Astrocyte (in vitro differentiated cells and primary cell): ENCODE results near the gene RAD51B. TPM values are rescaled to one million over a fixed set of nuclear protein-coding genes. Genes with fewer than 3 reads are reported as not detected.

ENCODE experiments used
- DNase-seq: peaks from one replicate; pipeline ENCODE4 v3.0.0-alpha.2; 2010; ENCODE audit warnings: low read depth
- FAIRE-seq: peaks from 2 replicates; lab custom pipeline; 2011; peaks lifted over from hg19 to GRCh38; lab: Jason Lieb, UNC
- H2AFZ ChIP-seq: 2 replicates; pipeline ENCODE4 v1.6.0; 2012; ENCODE audit warnings: low read depth, low read length, inconsistent platforms
- H3K27ac ChIP-seq: 2 replicates; pipeline ENCODE4 v1.5.1; 2011; ENCODE audit warnings: low read depth, low read length, inconsistent platforms
- H3K27me3 ChIP-seq: 2 replicates; pipeline ENCODE4 v1.6.0; 2011; ENCODE audit warnings: low read length, inconsistent platforms; ENCODE audit not compliant: insufficient read depth
- H3K36me3 ChIP-seq: 2 replicates; pipeline ENCODE4 v1.5.1; 2011; ENCODE audit warnings: low read length, inconsistent platforms; ENCODE audit not compliant: insufficient read depth
- H3K4me1 ChIP-seq: 2 replicates; pipeline ENCODE4 v1.5.1; 2011; ENCODE audit warnings: low read length, inconsistent platforms; ENCODE audit not compliant: insufficient read depth
- H3K4me2 ChIP-seq: 2 replicates; pipeline ENCODE4 v1.6.0; 2012; ENCODE audit warnings: low read length, inconsistent platforms
- H3K4me3 ChIP-seq: 2 replicates; pipeline ENCODE4 v1.5.1; 2011; ENCODE audit warnings: low read depth, mild to moderate bottlenecking, low read length, inconsistent platforms; ENCODE audit not compliant: insufficient read depth
- H3K79me2 ChIP-seq: 2 replicates; pipeline ENCODE4 v1.6.0; 2012; ENCODE audit warnings: mild to moderate bottlenecking, low read length, inconsistent platforms; ENCODE audit not compliant: insufficient read depth
- H3K9ac ChIP-seq: 2 replicates; pipeline ENCODE4 v1.6.0; 2012; ENCODE audit warnings: mild to moderate bottlenecking, low read length, inconsistent platforms
- H3K9me3 ChIP-seq: 2 replicates; pipeline ENCODE4 v1.5.1; 2012; ENCODE audit warnings: low read depth, mild to moderate bottlenecking, low read length, inconsistent platforms; ENCODE audit not compliant: insufficient read depth
- H4K20me1 ChIP-seq: 2 replicates; pipeline ENCODE4 v1.6.0; 2012; ENCODE audit warnings: low read length, inconsistent platforms; ENCODE audit not compliant: insufficient read depth
- H3K27ac Mint-ChIP-seq: one replicate; pipeline ENCODE4 v1.8.0; 2021; ENCODE audit warnings: mild to moderate bottlenecking, mixed read lengths; ENCODE audit not compliant: unreplicated experiment
- H3K27me3 Mint-ChIP-seq: one replicate; pipeline ENCODE4 v1.8.0; 2021; ENCODE audit warnings: low read depth, mixed read lengths; ENCODE audit not compliant: unreplicated experiment
- H3K36me3 Mint-ChIP-seq: one replicate; pipeline ENCODE4 v1.8.0; 2021; ENCODE audit warnings: low read depth, mixed read lengths; ENCODE audit not compliant: unreplicated experiment
- H3K4me1 Mint-ChIP-seq: one replicate; pipeline ENCODE4 v1.8.0; 2021; ENCODE audit warnings: low read depth, mixed read lengths; ENCODE audit not compliant: unreplicated experiment
- H3K4me3 Mint-ChIP-seq: one replicate; pipeline ENCODE4 v1.8.0; 2021; ENCODE audit warnings: mild to moderate bottlenecking, moderate library complexity, mixed read lengths; ENCODE audit not compliant: unreplicated experiment
- H3K9me3 Mint-ChIP-seq: one replicate; pipeline ENCODE4 v1.8.0; 2021; ENCODE audit warnings: mild to moderate bottlenecking, mixed read lengths; ENCODE audit not compliant: unreplicated experiment
- CTCF ChIP-seq: IDR thresholded peaks from 2 replicates; pipeline ENCODE4 v1.5.1; 2011; ENCODE audit warnings: low read depth, mild to moderate bottlenecking, inconsistent platforms, low read length, moderate library complexity; ENCODE audit not compliant: insufficient read depth
- EZH2 ChIP-seq: IDR thresholded peaks from 2 replicates; pipeline ENCODE4 v1.6.1; 2012; ENCODE audit warnings: mild to moderate bottlenecking, low read length, inconsistent platforms; ENCODE audit not compliant: insufficient read depth
- total RNA-seq: library from RNA; stranded (reverse); gene quantifications from 2 replicates; pipeline ENCODE4 v1.2.1, GENCODE V29; 2021

Gene RAD51B
- total RNA-seq, 1 donor from 2014 or later = 10.8 TPM

GRCh38 chr14:68598089-68598488, 778.5 kb downstream of the RAD51B start:
- no peak for DNase-seq
- peak overlapping the region; percentile 76 for H3K4me2 ChIP-seq
- peak overlapping the region; percentile 89 for H3K27ac Mint-ChIP-seq
- no peak for FAIRE-seq
- no peaks in the 10 kb centered on the region for H3K27me3 ChIP-seq
- peaks cover 26% of the 10 kb centered on the region for H3K4me1 Mint-ChIP-seq
- no peaks in the 10 kb centered on the region for H4K20me1 ChIP-seq
- peaks cover 26% of the 10 kb centered on the region for H3K4me1 ChIP-seq
- H3K9me3 ChIP-seq = no peaks in the 10 kb centered on the region
- H3K36me3 ChIP-seq = no peaks in the 10 kb centered on the region
- peak overlapping the region; percentile 41 for H3K9ac ChIP-seq
- peak overlapping the region; percentile 86 for H3K27ac ChIP-seq
- H3K9me3 Mint-ChIP-seq = no peaks in the 10 kb centered on the region
- TF ChIP-seq EZH2 (no peak), CTCF (no peak)
- H3K4me3 ChIP-seq = no peak overlapping the region
- H3K4me3 Mint-ChIP-seq = no peak overlapping the region
- no peaks in the 10 kb centered on the region for H3K36me3 Mint-ChIP-seq
- H2AFZ ChIP-seq = peak overlapping the region; percentile 38
- no peaks in the 10 kb centered on the region for H3K79me2 ChIP-seq
- H3K27me3 Mint-ChIP-seq = no peaks in the 10 kb centered on the region

GRCh38 chr14:68598621-68599447, 779.3 kb downstream of the RAD51B start:
- H3K9me3 Mint-ChIP-seq = no peaks in the 10 kb centered on the region
- DNase-seq (peak; percentile 95), FAIRE-seq (peak; percentile 17)
- peak overlapping the region; percentile 89 for H3K27ac Mint-ChIP-seq
- H3K36me3 Mint-ChIP-seq = no peaks in the 10 kb centered on the region
- Histone ChIP-seq H3K9me3 (no peaks in the 10 kb centered on the region), H3K9ac (peak overlapping the region; percentile 72), H2AFZ (peak overlapping the region; percentile 77), H3K27ac (peak overlapping the region; percentile 86), H3K4me3 (no peak overlapping the region), H3K27me3 (no peaks in the 10 kb centered on the region), H3K36me3 (no peaks in the 10 kb centered on the region), H3K79me2 (no peaks in the 10 kb centered on the region), H3K4me1 (peaks cover 26% of the 10 kb centered on the region), H3K4me2 (peak overlapping the region; percentile 76), H4K20me1 (no peaks in the 10 kb centered on the region)
- peak overlapping the region; percentile 35 for H3K4me3 Mint-ChIP-seq
- TF ChIP-seq CTCF (no peak), EZH2 (no peak)
- peaks cover 26% of the 10 kb centered on the region for H3K4me1 Mint-ChIP-seq
- H3K27me3 Mint-ChIP-seq = no peaks in the 10 kb centered on the region
